Activated B cell treated with CpG ODN at 0.5 μM for 24 hours (primary cell): ENCODE results near the gene CLEC17A. TPM values are rescaled to one million over a fixed set of nuclear protein-coding genes. Genes with fewer than 3 reads are reported as not detected.
A peak's percentile ranks its signal among the peaks of the same experiment; 100 is the strongest.
"Not testable (repeated sequence)": the region's sequence is repeated elsewhere in the genome, so short reads cannot be mapped to it uniquely, and the experiment has no call there.

Source experiments
- ATAC-seq: fragments of 200-7000 bp; cut with Tn5 transposase; one replicate; pipeline ENCODE4 v1.10.0; 2021; ENCODE audit warnings: low read depth, mild to moderate bottlenecking, moderate library complexity
- CTCF ChIA-PET: fragments of 350-600 bp; sonication (Branson Sonifier 250); formaldehyde crosslinking; loops from one replicate; lab custom pipeline; 2021; ENCODE audit warnings: antibody characterized with exemption; lab: Charles Lee
- POLR2A ChIA-PET: fragments of 350-600 bp; sonication (Branson Sonifier 250); formaldehyde crosslinking; loops from one replicate; lab custom pipeline; 2021; ENCODE audit warnings: antibody characterized with exemption; lab: Charles Lee
- DNase-seq: peaks from one replicate; pipeline ENCODE4 v3.0.0; 2022
- H3K27ac Mint-ChIP-seq: one replicate; pipeline ENCODE4 v1.8.0; 2020; ENCODE audit warnings: mixed read lengths
- H3K27me3 Mint-ChIP-seq: one replicate; pipeline ENCODE4 v1.8.0; 2021; ENCODE audit warnings: mixed read lengths
- H3K36me3 Mint-ChIP-seq: one replicate; pipeline ENCODE4 v1.8.0; 2021; ENCODE audit warnings: low read depth, mixed read lengths
- H3K4me1 Mint-ChIP-seq: one replicate; pipeline ENCODE4 v1.8.0; 2021; ENCODE audit warnings: mixed read lengths
- H3K4me3 Mint-ChIP-seq: one replicate; pipeline ENCODE4 v1.8.0; 2020; ENCODE audit warnings: mild to moderate bottlenecking, mixed read lengths
- H3K9me3 Mint-ChIP-seq: one replicate; pipeline ENCODE4 v1.8.0; 2020; ENCODE audit warnings: mixed read lengths
- intact Hi-C: fragments of 100-400 bp; cut with micrococcal nuclease; formaldehyde crosslinking; loops from one replicate; pipeline ENCODE4 v1.15.1; 2024
- total RNA-seq: library from RNA; stranded (reverse); gene quantifications from 2 replicates; pipeline ENCODE4 v1.2.3, GENCODE V29; 2022
- TF ChIP-seq, protein P1 (sequence below): fragments of 200-600 bp; IDR thresholded peaks from one replicate; pipeline ENCODE4 v1.8.0; 2022; ENCODE audit warnings: antibody characterized with exemption, mild to moderate bottlenecking

The CLEC17A gene
- total RNA-seq, 1 donor from 2014 or later: 123 TPM

DNA sequence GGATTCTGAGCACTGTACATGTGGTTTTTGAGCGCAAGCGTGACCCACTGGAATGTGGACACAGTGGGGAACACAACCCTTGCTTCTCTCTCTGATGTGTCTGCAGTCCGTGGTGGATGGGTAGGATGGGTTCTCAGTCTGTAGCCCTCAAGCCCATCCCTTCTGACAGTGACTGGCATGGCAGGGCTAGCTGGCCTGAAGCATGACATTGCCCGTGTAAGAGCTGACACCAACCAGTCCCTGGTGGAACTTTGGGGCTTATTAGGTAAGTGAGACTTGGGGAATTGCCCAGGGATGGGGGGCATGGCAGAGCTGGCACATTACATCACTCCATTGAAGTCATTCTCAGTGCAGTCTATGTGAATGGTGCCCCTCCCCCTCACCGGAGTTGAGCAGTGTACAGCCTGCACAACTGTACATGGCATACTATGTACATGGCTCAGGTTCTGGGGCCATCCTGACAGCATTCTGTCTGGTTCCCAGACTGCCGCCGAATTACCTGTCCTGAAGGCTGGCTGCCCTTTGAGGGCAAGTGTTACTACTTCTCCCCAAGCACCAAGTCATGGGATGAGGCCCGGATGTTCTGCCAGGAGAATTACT, 16.8 kb downstream of the CLEC17A start:
- Mint-ChIP-seq H3K27me3 (no peaks in the 10 kb centered on the region), H3K9me3 (no peaks in the 10 kb centered on the region), H3K36me3 (peaks cover 79% of the 10 kb centered on the region), H3K27ac (peak overlapping the region; percentile 33), H3K4me3 (no peak overlapping the region), H3K4me1 (peaks cover 48% of the 10 kb centered on the region)
- no peak for DNase-seq
- ChIA-PET POLR2A (interaction anchor here (0.6 to 2.6 kb wide), 3 partner anchors 8 to 702 kb away, joined by 3 to 6 read pairs (median 4); no protein-coding TSS in a partner anchor), CTCF (no interaction called here)
- TF ChIP-seq, protein P1, sequence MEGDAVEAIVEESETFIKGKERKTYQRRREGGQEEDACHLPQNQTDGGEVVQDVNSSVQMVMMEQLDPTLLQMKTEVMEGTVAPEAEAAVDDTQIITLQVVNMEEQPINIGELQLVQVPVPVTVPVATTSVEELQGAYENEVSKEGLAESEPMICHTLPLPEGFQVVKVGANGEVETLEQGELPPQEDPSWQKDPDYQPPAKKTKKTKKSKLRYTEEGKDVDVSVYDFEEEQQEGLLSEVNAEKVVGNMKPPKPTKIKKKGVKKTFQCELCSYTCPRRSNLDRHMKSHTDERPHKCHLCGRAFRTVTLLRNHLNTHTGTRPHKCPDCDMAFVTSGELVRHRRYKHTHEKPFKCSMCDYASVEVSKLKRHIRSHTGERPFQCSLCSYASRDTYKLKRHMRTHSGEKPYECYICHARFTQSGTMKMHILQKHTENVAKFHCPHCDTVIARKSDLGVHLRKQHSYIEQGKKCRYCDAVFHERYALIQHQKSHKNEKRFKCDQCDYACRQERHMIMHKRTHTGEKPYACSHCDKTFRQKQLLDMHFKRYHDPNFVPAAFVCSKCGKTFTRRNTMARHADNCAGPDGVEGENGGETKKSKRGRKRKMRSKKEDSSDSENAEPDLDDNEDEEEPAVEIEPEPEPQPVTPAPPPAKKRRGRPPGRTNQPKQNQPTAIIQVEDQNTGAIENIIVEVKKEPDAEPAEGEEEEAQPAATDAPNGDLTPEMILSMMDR: no peak
- no peak for ATAC-seq
- intact Hi-C loops: no loop called here

DNA sequence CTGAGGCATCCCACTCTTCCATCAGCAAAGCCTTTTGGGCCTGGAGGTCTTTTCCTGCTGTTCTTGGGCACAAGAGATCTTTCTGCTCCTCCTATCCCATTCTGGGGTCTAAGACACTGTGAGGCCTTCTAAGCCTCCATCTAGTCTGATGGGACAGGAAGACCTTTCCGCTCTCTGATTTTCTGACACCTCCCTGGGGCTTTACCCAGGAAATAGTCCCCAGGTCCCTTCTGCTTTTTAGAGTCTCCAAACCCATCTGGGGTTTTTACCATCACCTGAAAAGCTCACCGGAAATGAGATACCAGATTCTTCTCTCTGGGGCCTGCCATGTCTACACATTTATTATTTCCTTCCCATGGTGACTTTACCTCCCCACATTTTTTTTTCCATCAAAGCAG, 21.1 kb downstream of the CLEC17A start:
- peak overlapping the region; percentile 72 for H3K4me3 Mint-ChIP-seq
- H3K27me3 Mint-ChIP-seq: no peaks in the 10 kb centered on the region
- TF ChIP-seq, protein P1: no peak
- peak overlapping the region; percentile 93 for H3K27ac Mint-ChIP-seq
- no peaks in the 10 kb centered on the region for H3K9me3 Mint-ChIP-seq
- POLR2A ChIA-PET: interaction anchor here (0.5 to 4.6 kb wide), 12 partner anchors 9 to 729 kb away, joined by 3 to 75 read pairs (median 9); partner anchors contain the start of genes ADGRE3, CLEC17A and NDUFB7
- CTCF ChIA-PET: interaction anchor here (1.3 to 4.2 kb wide), 3 partner anchors 11 to 82 kb away, joined by 3 to 25 read pairs (median 22); no protein-coding TSS in a partner anchor
- peaks cover 71% of the 10 kb centered on the region for H3K36me3 Mint-ChIP-seq
- DNase-seq: peak; percentile 39
- peak; percentile 88 for ATAC-seq
- peaks cover 62% of the 10 kb centered on the region for H3K4me1 Mint-ChIP-seq
- intact Hi-C loops: loop anchor here (1.0 to 2.0 kb wide), 5 partner anchors 10 to 65 kb away; partner anchors contain the start of gene CLEC17A

DNA sequence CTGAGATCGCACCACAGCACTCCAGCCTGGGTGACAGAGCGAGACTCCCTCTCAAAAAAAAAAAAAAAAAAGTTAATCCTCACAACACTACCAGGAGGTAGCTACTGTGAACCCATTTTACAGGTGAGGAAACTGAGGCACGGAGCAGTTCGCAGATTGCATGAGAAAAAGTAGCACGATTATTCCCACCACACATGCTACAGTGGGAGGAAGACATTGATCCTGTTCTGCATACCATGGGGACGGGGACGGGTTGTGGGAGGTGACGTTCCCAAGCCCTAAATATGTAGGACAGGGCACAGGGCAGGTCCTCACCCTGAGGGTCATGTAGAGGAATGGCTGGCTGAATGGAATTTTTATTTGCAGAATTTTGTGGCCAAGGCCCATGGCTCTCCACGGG, 23.7 kb downstream of the CLEC17A start:
- no peak for DNase-seq
- peaks cover 73% of the 10 kb centered on the region for H3K36me3 Mint-ChIP-seq
- H3K4me3 Mint-ChIP-seq: no peak overlapping the region
- intact Hi-C loops: no loop called here
- ChIA-PET CTCF (interaction anchor here (0.7 to 4.2 kb wide), 2 partner anchors 27 to 80 kb away, joined by 3 to 25 read pairs; no protein-coding TSS in a partner anchor), POLR2A (interaction anchor here (0.6 to 4.5 kb wide), 9 partner anchors 15 to 1396 kb away, joined by 3 to 47 read pairs (median 4); partner anchors contain the start of gene ADGRE3)
- H3K27ac Mint-ChIP-seq: peak overlapping the region; percentile 93
- H3K4me1 Mint-ChIP-seq: peaks cover 70% of the 10 kb centered on the region
- TF ChIP-seq, protein P1: no peak
- no peak for ATAC-seq
- H3K27me3 Mint-ChIP-seq: no peaks in the 10 kb centered on the region
- H3K9me3 Mint-ChIP-seq: no peaks in the 10 kb centered on the region

DNA sequence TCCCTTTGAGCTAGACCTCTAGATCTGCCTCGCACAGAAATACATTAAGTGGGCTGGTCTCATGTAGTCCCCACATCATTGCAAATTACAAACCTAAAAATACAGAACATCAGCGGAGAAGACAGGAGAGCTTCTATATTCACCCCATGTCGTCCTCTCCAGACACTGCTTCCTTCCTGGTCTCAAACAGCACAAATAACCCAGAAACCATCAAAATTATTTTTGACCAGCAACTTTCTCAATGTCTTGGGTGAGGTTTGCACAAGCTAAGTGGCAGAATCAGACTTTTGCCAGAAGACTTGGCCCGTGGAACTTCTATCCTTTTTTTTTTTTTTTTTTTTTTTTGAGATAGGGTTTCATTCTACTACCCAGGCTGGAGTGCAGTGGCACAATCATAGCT, 28.2 kb downstream of the CLEC17A start:
- Mint-ChIP-seq H3K4me1 (peaks cover 72% of the 10 kb centered on the region), H3K9me3 (no peaks in the 10 kb centered on the region), H3K4me3 (no peak overlapping the region), H3K36me3 (peaks cover 53% of the 10 kb centered on the region), H3K27ac (peak overlapping the region; percentile 54), H3K27me3 (no peaks in the 10 kb centered on the region)
- POLR2A ChIA-PET: interaction anchor here (0.6 to 4.5 kb wide), 8 partner anchors 8 to 1499 kb away, joined by 3 to 75 read pairs (median 5); partner anchors contain the start of gene OR7A10
- DNase-seq: no peak
- TF ChIP-seq, protein P1: no peak
- no peak for ATAC-seq
- intact Hi-C loops: no loop called here
- CTCF ChIA-PET: interaction anchor here (3.4 to 4.1 kb wide), 2 partner anchors 37 to 75 kb away, joined by 11 to 21 read pairs; no protein-coding TSS in a partner anchor

DNA sequence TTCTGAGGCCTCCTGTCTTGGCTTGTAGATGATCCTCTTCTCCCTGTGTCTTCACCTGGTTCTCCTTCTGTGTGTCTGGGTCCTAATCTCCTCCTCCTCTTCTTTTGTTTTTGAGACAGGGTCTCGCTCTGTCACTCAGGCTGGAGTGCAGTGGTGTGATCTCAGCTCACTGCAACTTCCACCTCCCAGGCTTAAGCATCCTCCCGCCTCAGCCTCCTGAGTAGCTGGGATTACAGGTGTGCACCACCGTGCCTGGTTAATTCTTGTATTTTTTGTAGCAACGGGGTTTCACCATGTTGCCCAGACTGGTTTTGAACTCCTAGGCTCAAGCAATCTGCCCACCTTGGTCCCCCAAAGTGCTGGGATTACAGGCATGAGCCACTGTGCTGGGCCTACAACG, 29.4 kb downstream of the CLEC17A start:
- H3K4me3 Mint-ChIP-seq, DNase-seq, intact Hi-C loops, H3K27me3 Mint-ChIP-seq, ATAC-seq, H3K9me3 Mint-ChIP-seq: not testable (repeated sequence)
- Mint-ChIP-seq H3K4me1 (peaks cover 68% of the 10 kb centered on the region), H3K27ac (peak overlapping the region; percentile 98), H3K36me3 (peaks cover 51% of the 10 kb centered on the region)
- CTCF ChIA-PET: interaction anchor here (3.5 to 4.1 kb wide), 2 partner anchors 38 to 74 kb away, joined by 19 to 21 read pairs; no protein-coding TSS in a partner anchor
- POLR2A ChIA-PET: interaction anchor here (0.6 to 4.5 kb wide), 8 partner anchors 9 to 489 kb away, joined by 3 to 75 read pairs (median 9); partner anchors contain the start of genes CLEC17A and ZNF333
